Vagina (tissue), 2 donors: ENCODE data around the gene FGFR3. TPM values are rescaled to one million over a fixed set of nuclear protein-coding genes. Genes with fewer than 3 reads are reported as not detected.

Source experiments
- DNase-seq, 2 donors: peaks; one replicate each; pipeline ENCODE4 v3.0.0-alpha.2; 2017; ENCODE audit errors: extremely low spot score in 2 of 2
- H3K27ac ChIP-seq: fragments of 200-600 bp; sonication (generic); one replicate; pipeline ENCODE4 v1.5.1; 2019
- H3K27me3 ChIP-seq: fragments of 200-600 bp; sonication (generic); one replicate; pipeline ENCODE4 v1.5.1; 2019
- H3K36me3 ChIP-seq, 2 donors: fragments of 200-600 bp; sonication (generic); one replicate each; pipeline ENCODE4 v1.5.1; 2017 to 2019
- H3K4me1 ChIP-seq: fragments of 200-600 bp; sonication (generic); one replicate; pipeline ENCODE4 v1.5.1; 2019
- H3K4me3 ChIP-seq, 2 donors: fragments of 200-600 bp; sonication (generic); 1 replicate in 1 of 2; 2 replicates in 1 of 2; pipeline ENCODE4 v1.5.1; 2016 to 2019
- H3K9me3 ChIP-seq: fragments of 200-600 bp; sonication (generic); one replicate; pipeline ENCODE4 v1.5.1; 2019
- POLR2A ChIP-seq, 2 donors: fragments of 450-650 bp; IDR thresholded peaks; one replicate each; pipeline ENCODE4 v1.6.1; 2017; ENCODE audit warnings: antibody characterized with exemption in 2 of 2, mild to moderate bottlenecking in 2 of 2, moderate library complexity in 2 of 2
- POLR2AphosphoS5 ChIP-seq, 2 donors: sonication (generic); formaldehyde crosslinking; IDR thresholded peaks; one replicate each; pipeline ENCODE4 v1.9.0; 2017; ENCODE audit warnings: antibody characterized with exemption in 2 of 2, mild to moderate bottlenecking in 2 of 2, low read depth in 1 of 2; ENCODE audit not compliant: insufficient read depth in 1 of 2
- intact Hi-C: fragments of 100-400 bp; cut with DNase I; formaldehyde crosslinking; loops from one replicate; pipeline ENCODE4 v1.15.1; 2023
- total RNA-seq: library from RNA; depleted of rRNA; stranded (reverse); fragments of >200 nt; gene quantifications from one replicate; pipeline ENCODE4 v1.2.3, GENCODE V29; 2016
- TF ChIP-seq, protein P1 (sequence below), 3 experiments: fragments of 450-650 bp in 2 of 3; fragments of 200-600 bp in 1 of 3; sonication (generic) in 1 of 3; IDR thresholded peaks; one replicate each; pipeline ENCODE4 v1.5.1; 2017 to 2019; ENCODE audit warnings: antibody characterized with exemption in 3 of 3, mild to moderate bottlenecking in 2 of 3, moderate library complexity in 2 of 3

The FGFR3 gene
- total RNA-seq, 1 donor from 2014 or later: 96.5 TPM

- H3K27ac ChIP-seq: no peak overlapping the region
- no peak for DNase-seq
- H3K27me3 ChIP-seq: no peaks in the 10 kb centered on the region
- H3K9me3 ChIP-seq: no peaks in the 10 kb centered on the region
- H3K36me3 ChIP-seq: peaks cover 0 to 4% of the 10 kb centered on the region in 2 donors
- TF ChIP-seq, protein P1, sequence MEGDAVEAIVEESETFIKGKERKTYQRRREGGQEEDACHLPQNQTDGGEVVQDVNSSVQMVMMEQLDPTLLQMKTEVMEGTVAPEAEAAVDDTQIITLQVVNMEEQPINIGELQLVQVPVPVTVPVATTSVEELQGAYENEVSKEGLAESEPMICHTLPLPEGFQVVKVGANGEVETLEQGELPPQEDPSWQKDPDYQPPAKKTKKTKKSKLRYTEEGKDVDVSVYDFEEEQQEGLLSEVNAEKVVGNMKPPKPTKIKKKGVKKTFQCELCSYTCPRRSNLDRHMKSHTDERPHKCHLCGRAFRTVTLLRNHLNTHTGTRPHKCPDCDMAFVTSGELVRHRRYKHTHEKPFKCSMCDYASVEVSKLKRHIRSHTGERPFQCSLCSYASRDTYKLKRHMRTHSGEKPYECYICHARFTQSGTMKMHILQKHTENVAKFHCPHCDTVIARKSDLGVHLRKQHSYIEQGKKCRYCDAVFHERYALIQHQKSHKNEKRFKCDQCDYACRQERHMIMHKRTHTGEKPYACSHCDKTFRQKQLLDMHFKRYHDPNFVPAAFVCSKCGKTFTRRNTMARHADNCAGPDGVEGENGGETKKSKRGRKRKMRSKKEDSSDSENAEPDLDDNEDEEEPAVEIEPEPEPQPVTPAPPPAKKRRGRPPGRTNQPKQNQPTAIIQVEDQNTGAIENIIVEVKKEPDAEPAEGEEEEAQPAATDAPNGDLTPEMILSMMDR (IDR thresholded peaks at IDR 0.05): no peak
- TF ChIP-seq POLR2AphosphoS5 (IDR thresholded peaks at IDR 0.05; ENCODE audit: insufficient read depth in 1 of 2, low read depth in 1 of 2) (no peak), POLR2A (IDR thresholded peaks at IDR 0.05) (no peak)
- peaks cover 7% of the 10 kb centered on the region for H3K4me1 ChIP-seq
- intact Hi-C loops: no loop called here
- no peak overlapping the region for H3K4me3 ChIP-seq
Measured at GRCh38 chr4:1800805-1801204, 7.7 kb downstream of the FGFR3 start.

DNA sequence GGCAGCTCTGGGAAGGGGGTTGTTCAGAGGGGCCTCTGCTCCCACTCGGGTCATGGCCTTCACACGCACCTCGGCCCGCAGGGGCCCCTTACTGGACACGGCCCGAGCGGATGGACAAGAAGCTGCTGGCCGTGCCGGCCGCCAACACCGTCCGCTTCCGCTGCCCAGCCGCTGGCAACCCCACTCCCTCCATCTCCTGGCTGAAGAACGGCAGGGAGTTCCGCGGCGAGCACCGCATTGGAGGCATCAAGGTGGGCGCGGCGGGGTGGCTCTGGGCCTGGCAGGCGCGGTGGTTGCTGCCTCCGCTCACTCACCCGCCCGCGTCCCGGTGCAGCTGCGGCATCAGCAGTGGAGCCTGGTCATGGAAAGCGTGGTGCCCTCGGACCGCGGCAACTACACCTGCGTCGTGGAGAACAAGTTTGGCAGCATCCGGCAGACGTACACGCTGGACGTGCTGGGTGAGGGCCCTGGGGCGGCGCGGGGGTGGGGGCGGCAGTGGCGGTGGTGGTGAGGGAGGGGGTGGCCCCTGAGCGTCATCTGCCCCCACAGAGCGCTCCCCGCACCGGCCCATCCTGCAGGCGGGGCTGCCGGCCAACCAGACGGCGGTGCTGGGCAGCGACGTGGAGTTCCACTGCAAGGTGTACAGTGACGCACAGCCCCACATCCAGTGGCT is 8.3 kb downstream of the FGFR3 start:
- intact Hi-C loops: no loop called here
- Histone ChIP-seq H3K4me1 (peaks cover under 1% of the 10 kb centered on the region), H3K4me3 (no peak overlapping the region), H3K27ac (no peak overlapping the region), H3K27me3 (no peaks in the 10 kb centered on the region), H3K9me3 (no peaks in the 10 kb centered on the region), H3K36me3 (peaks cover 0 to 4% of the 10 kb centered on the region in 2 donors)
- no peak for DNase-seq
- TF ChIP-seq POLR2AphosphoS5 (IDR thresholded peaks at IDR 0.05; ENCODE audit: insufficient read depth in 1 of 2, low read depth in 1 of 2): no peak
- TF ChIP-seq POLR2A (IDR thresholded peaks at IDR 0.05): no peak
- TF ChIP-seq, protein P1 (IDR thresholded peaks at IDR 0.05): no peak

GRCh38 chr4:1802151-1802715 is 9.1 kb downstream of the FGFR3 start:
- no peak overlapping the region for H3K27ac ChIP-seq
- DNase-seq: no peak
- no peak for TF ChIP-seq POLR2A (IDR thresholded peaks at IDR 0.05)
- TF ChIP-seq, protein P1 (IDR thresholded peaks at IDR 0.05): no peak
- peak in 1 of 2 donors; percentile 40 for TF ChIP-seq POLR2AphosphoS5 (IDR thresholded peaks at IDR 0.05; ENCODE audit: insufficient read depth in 1 of 2, low read depth in 1 of 2)
- peaks cover 0 to 4% of the 10 kb centered on the region in 2 donors for H3K36me3 ChIP-seq
- H3K4me1 ChIP-seq: no peaks in the 10 kb centered on the region
- intact Hi-C loops: no loop called here
- H3K27me3 ChIP-seq: no peaks in the 10 kb centered on the region
- no peaks in the 10 kb centered on the region for H3K9me3 ChIP-seq
- no peak overlapping the region for H3K4me3 ChIP-seq

DNA sequence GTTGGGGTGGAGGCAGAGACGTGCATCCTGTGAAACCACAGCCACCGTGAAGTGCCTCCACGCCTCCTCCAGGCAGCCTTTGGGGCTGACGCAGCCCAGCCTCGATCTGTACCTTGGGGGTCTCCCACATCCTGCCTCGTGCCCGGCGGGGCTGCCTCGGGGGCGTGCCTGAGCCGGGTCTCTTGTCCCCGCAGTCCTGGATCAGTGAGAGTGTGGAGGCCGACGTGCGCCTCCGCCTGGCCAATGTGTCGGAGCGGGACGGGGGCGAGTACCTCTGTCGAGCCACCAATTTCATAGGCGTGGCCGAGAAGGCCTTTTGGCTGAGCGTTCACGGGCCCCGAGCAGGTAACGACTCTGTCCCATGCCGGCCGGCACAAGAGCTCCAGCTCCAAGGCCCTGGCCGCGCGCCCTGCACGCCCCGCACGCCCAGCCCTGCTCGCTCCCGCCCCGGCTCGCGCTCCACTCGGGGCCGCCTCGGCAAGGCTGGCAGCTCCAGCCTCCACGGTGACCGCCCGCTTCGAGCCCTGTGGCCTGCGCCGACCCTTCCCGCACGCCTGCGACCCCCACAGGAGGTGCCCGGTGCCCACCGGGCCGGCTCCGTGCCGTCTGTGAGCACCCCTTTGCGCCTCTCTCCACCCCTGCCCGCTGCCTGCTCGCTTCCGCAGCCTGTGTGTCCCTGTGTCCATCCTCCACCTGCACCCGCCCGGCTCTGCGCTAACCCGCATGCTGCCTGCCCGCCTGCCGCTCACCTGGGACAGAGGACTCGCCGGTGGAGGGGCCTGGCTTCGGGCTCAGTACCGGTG is 9.8 kb downstream of the FGFR3 start:
- Histone ChIP-seq H3K4me1 (no peaks in the 10 kb centered on the region), H3K27me3 (no peaks in the 10 kb centered on the region), H3K4me3 (no peak overlapping the region), H3K36me3 (peaks cover 0 to 4% of the 10 kb centered on the region in 2 donors), H3K9me3 (no peaks in the 10 kb centered on the region), H3K27ac (no peak overlapping the region)
- intact Hi-C loops: no loop called here
- TF ChIP-seq, protein P1 (IDR thresholded peaks at IDR 0.05): no peak
- no peak for TF ChIP-seq POLR2AphosphoS5 (IDR thresholded peaks at IDR 0.05; ENCODE audit: insufficient read depth in 1 of 2, low read depth in 1 of 2)
- no peak for TF ChIP-seq POLR2A (IDR thresholded peaks at IDR 0.05)
- DNase-seq: no peak
